GM12873 (cell line): ENCODE data around the gene CELF5.

Experiments used
- CTCF ChIP-seq: IDR thresholded peaks from 2 replicates; pipeline ENCODE4 v1.5.1; 2012; ENCODE audit warnings: low read depth, mild to moderate bottlenecking, moderate library complexity, low read length, control low read depth; ENCODE audit not compliant: insufficient read depth; ENCODE audit errors: missing control alignments

Gene CELF5

GRCh38 chr19:3313199-3313575 is 88.7 kb downstream of the CELF5 start:
- no peak for TF ChIP-seq CTCF

- no peak for TF ChIP-seq CTCF
Measured at GRCh38 chr19:3314962-3315675, 90.7 kb downstream of the CELF5 start.

- no peak for TF ChIP-seq CTCF
Measured at GRCh38 chr19:3315676-3315973, 91.2 kb downstream of the CELF5 start.

- TF ChIP-seq CTCF = no peak
Measured at GRCh38 chr19:3316132-3316648, 91.7 kb downstream of the CELF5 start.

- no peak for TF ChIP-seq CTCF
Measured at GRCh38 chr19:3316659-3317207, 92.3 kb downstream of the CELF5 start.

GRCh38 chr19:3319643-3320353 is 95.3 kb downstream of the CELF5 start:
- TF ChIP-seq CTCF = no peak

- no peak for TF ChIP-seq CTCF
Measured at GRCh38 chr19:3320354-3320670, 95.9 kb downstream of the CELF5 start.
